Middle frontal gyrus (tissue), 1 donor: ENCODE results near the gene HLF.

Experiments used
- DNase-seq: peaks from one replicate; pipeline ENCODE4 v3.0.0-alpha.2; 2015; ENCODE audit warnings: low spot score; ENCODE audit errors: extremely low spot score

The HLF gene, protein sequence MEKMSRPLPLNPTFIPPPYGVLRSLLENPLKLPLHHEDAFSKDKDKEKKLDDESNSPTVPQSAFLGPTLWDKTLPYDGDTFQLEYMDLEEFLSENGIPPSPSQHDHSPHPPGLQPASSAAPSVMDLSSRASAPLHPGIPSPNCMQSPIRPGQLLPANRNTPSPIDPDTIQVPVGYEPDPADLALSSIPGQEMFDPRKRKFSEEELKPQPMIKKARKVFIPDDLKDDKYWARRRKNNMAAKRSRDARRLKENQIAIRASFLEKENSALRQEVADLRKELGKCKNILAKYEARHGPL

DNA sequence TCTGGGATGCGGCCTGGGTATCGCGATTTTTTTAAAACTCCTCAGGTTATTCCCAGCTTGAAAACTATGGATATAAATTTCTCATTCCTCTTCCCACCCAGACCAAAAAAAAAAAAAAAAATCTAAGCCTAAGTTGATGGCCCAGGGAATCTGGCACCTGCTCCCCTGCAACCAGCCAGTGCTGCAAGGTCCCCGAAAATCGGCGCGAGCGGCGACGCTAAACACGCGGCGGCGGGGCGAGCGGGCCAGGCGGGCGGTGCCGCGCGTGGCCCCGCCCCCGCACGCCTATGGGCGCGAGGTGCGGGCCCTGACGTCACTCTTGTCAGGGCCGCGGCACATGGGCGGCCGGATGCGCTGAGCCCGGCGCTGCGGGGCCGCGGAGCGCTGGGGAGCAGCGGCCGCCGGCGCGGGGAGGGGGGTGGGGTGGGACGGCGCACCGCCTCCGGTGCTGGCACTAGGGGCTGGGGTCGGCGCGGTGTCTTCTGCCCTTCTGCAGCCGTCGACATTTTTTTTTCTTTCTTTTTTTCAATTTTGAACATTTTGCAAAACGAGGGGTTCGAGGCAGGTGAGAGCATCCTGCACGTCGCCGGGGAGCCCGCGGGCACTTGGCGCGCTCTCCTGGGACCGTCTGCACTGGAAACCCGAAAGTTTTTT is at the start of gene HLF:
HLF (plus strand) TSS at position 316 of the 654 bp plus-strand sequence. CDS start 525 bp downstream, outside the sequence.
- peak; percentile 85 for DNase-seq

DNA sequence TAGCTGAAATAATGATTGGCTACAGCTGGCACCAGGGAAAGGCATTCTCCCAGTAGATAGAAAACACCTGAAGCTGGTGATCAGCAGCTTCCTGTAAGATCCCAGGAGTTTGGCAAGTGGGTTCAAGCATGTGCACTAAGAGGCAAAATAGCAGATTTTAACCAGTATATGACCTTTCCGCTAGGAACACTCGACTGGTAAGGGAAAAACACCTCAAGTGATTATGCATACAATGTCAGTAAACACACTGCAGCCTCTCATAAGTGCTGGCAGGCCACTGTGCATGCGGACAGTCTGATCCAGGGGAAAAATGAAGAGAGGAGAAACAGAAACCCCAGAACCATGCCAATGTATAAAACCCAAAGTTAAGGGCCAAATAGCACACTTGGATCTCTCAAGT is 49.0 kb upstream of the HLF start:
- DNase-seq: no peak

DNA sequence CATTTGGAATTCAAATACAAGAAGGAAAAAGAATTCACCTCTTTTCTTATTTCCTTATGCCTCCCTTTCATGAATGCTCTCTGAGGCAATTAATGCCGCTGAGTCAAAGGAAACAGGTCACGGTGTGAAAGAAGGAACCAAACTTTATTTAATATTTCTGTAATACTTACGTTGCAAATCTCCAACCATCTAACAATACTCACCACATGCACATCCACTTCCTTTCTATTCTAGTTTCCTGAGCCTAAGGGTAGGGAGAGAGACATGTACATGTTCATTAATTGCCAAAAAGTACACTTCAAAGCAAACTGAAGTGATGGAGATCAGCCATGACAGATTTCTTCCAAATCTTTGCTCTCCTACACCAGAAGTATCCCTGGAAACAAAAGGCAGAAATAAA is 47.9 kb upstream of the HLF start:
- DNase-seq: no peak

DNA sequence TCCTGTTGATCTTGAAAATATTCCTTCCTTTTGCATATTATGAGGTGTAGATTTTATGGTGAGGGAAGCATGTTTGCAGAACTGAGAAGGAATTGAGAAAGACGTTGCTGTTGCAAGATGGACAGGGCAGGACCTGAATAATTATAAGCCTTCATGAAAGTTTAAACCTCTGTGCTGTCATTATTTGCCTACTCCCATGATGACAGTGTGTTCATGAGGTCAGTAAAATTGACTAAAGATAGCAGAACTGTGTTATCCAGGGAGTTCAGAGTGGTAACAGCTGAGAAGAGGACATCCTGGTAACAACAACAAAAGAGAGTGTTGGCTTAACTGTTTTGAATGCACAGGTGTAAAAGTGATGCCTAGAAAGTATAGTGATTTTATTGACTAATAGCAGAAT is 45.3 kb upstream of the HLF start:
- DNase-seq: no peak

DNA sequence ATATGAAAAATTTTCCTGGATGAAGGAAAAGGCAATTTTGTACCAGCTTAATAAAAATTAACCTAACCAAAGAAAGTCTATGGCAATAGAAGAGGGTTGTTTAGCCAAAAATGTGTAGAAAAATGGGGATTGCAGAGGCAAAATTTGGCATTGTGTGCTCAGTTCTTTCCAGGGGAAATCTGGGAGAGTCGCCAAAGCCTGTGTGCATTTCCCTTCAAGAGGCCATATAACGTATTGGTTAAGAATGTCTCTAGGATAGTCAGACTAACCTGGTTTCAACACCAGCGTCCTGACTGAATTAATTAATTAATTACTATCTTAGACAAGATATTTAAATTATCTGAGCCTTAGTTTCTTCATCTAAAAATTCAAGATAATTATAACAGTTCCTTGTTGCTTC is 44.8 kb upstream of the HLF start:
- no peak for DNase-seq

DNA sequence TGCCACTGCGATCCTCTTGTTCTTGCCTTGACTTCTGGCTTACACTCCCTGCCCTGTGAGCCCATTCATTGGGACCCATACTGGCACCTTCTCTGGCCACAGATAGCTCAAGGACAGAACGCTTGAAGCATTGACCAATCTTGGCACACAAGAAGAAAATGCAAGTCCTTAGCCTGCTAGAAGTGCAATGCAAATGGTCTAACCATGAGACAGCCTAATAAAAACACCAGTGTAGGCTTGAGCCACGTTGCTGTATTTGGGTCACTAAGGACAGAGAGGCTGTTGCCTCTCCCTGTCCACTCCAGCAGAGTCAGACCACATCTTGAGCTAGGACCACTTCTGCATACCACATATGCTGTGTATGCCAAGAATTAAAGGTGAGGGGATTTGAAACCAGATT is 41.2 kb upstream of the HLF start:
- DNase-seq: no peak

DNA sequence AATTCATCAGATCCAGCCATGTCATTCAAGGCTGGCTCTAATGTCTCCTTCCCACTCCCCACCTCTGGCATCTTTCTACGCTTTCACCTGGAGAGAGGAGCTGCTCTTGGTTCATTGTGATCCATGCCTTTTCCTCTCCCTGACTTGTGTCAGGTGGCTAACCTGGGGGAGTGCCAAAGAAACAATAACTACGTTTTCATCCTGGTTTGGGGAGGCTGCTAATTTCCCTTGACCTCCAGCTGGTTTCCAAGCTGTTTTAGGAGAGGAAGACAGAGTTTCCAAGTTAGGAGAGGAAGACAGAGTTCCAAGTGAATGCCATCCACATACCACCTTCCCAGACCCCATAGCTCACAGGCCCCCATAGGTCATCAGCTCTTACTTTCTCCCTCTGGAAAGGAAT is 40.0 kb upstream of the HLF start:
- no peak for DNase-seq

DNA sequence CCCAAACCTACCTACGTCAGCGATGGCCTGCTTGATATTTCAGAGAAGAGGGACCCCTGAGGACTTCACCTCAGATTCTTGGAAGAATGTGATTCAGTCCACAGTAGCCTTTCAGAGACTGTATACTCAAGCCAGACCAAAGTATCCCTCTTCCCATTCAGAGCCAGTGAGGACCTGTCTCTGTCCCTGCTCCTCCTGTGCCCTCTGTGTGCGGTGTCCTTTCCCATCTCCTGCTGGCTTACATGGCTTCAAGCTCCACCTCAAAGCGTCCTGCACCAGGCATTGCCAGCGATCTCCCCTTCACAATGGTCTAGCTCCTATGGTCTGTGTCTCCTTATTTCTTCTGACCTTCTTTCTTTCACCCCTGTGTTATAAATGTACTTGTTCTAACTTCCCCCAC is 39.5 kb upstream of the HLF start:
- no peak for DNase-seq

DNA sequence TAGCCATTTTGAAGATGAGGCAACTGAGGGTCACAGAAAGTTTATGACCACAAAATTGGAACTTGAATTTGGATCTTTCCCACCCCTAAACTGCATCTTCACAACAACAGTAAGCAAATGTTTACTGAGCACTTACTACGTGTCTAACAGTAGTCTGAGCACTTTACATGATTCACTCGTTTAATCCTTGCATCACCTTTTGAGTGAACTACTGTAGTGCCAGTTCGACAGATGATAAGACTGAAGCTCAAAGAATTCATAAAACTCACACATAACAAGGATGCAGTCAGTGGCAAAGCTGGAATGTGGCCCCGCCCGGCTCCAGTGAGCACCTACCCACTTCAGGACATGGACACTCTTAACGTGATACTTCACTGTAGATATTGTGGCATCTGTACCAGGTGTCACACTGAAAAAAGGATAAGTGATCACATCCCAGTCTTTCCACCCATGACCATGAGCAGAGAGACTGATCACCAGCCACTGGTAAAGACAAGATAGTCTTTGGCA is 36.0 kb upstream of the HLF start:
- no peak for DNase-seq

DNA sequence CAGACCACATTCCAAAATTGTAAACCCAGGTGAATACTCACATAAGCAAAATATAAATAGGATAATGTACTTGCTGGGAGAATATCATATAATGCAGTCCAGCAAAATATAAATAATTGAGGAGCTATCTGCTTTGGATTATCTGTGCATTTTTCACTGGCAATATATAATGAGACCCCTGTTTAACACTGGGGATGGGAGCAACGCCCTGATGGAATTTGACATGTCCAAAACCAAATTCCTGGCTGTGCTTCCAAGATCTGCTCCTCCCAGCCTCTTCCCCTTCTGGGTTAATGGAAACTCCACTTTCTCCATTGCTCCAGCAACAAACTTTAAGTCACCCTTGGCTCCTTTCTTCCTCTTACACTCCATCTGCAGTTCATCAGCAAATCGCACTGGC is 35.5 kb upstream of the HLF start:
- DNase-seq: no peak

DNA sequence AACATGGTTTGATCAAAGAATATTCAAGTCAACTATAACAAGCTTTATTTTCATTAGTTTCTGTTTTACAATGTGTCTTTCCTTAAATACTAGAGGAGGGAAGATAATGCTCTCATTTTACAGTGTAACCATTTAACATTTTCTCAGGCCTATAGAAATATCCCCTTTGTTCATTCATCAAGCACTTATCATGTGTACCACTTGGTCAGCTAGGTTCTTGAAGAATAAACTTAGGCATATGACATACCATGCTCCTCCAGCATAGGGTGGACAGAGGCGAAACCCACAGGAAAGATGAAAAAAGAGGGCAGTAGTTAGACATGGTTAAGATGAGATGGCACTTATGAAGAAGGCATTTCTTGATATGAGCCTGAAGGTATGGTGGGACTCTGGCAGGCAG is 34.0 kb upstream of the HLF start:
- no peak for DNase-seq

DNA sequence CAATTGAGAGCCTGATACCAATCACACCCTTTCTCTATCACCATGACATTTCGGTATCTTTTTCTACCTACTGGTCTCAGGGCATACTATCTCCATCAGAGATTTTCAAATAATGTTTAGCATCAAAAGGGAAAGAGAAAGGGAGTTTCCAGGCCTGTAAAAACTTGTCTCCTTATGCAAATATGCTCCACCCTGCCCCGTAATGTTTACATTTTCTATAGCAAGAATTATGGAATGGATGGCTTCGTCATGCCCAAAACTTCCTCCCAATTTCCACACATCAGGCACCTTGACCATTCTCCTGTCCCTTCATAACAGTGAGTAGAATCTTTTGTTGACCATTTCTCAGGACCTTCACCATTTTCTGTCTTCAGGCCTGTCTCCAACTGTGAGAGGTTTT is 30.9 kb upstream of the HLF start:
- no peak for DNase-seq

DNA sequence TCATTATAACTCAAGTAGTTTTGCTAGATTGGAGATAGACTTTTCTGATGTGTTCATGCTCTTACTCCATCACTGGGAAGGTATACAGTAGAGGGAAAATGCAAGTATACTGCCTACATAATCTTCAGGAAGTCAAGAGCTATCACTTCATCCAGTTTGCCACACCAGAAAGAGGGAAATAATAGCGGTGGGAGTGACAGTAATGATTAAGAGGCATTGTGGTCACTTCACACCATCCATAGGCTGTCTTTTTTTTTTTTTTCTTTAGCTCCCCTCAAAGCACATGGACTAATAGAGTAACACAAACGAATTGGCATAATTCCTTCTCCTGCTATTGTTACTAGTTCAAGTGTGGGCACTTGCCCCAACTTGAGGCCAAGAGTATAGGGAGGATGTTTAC is 28.4 kb upstream of the HLF start:
- no peak for DNase-seq

DNA sequence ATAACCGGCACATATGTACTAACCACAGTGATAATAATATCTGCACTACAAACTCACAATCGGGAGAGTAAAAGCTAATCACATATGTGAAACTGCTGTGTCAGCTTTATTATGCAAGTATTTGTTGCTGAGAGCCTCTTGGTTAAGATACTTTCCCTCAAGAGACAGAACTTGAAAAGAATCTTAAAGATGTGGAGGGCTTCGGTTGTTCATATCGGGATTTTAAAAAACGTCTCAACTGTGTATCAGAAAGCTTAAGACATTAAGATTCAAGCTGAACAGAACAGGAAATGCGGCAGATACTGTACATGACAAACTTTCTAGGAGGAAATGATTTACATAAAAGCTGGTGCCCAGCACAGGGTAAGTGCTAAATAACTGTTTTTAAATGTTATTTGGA is 27.5 kb upstream of the HLF start:
- DNase-seq: no peak

DNA sequence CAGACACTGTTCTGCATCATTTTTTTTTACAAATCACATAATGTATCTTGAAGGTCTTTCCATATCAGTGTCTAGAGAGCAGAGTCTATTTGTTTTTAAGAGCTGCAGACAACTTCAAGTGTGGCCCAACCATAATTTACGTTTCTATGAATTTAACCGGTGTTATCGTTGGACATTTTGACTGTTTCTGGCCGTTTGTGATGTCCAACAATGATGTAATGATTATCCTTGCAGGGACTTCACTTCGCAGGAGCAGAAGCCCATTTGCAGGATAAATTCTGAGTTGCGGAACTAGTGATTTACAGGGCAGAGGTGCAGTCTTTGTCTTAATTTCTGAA is 26.9 kb upstream of the HLF start:
- no peak for DNase-seq

DNA sequence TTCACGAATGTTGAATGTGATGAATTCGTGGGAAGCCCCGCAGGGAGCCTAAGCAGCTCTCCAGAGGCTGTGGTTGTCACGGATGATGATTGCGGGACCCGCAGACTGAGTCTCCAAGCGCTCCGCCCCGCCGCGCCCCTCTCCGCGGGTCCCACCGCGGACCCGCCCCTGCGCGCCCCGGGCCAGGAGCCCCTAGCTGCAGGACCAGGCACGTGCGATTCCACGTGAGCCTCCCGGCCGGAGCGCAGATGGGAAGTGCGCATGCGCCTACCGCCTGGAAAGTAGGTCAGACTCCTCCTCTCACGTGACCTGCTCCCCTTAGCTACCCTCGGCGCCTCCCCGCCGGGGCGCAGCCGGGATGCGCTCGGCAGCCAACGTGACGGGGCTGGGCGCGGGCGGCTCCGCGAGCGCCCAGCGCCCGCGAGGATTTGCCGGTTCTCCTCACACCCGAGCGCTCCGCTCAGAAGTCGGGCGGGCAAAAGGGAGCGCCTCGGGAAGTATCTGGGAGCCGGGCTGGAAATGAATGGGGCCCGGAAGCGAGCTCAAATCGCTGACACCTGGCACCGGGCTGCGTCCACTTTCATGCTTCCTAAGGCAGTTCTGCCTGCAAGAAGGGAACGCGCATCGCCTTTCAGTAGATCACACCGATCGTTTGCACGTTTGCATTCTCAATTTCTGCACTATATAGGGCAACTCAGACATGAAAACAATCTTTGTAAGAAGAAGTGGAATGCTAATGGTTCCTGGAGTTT is 26.4 kb upstream of the HLF start:
- peak; percentile 94 for DNase-seq

DNA sequence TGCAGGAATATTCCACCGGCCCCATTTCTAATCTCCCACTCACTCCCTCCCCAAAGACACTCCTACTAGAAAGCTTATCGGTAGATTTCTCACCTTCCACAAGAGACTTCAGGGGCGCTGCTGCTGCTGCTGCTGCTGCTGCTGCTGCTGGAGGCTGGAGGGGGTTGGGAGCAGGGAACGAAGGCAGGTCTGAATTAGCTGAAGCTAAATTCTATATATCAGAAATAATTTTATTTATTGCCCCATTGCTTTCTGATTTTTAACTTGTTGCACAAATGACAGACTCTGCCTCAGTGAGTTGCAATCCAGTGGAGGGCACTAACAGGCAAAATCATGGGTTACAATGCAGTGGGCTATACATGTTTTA is 25.8 kb upstream of the HLF start:
- DNase-seq: no peak

DNA sequence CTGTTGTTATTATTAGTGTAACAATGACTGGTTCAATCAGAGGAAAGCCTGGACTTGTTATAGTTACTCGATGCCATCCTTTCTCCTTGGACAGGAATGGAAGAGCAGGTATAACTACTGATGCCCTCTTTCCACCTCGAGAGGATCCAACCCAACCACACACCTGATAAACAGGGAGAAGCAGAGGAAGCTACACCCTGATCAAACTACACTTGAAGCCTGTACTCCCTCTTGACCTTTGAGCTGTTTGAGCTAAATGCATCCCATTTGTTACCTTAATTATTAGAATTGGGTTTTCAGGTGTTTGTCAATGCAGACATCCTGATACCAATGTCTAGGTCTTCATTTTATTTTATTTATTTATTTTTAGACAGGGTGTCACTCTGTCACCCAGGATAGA is 23.7 kb upstream of the HLF start:
- DNase-seq: no peak

DNA sequence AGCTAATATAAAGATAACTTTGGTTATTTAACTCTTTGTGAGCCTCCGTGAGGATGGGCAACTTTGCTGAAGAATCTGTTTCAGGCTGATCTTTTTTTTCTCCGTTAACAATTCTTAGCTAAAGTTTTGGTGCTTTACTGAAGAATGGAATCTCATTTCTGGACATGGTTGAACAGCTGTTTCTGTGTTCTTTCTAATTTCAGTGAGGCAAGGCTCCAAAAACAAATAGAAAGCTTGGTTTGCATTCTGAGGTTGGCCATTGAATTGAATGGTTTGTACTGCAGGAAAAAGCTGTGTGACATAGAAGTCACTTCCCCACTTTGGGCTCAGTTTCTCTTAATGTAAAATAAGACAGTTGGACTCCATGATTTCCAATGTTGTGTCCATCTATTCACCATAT is 22.3 kb upstream of the HLF start:
- no peak for DNase-seq

DNA sequence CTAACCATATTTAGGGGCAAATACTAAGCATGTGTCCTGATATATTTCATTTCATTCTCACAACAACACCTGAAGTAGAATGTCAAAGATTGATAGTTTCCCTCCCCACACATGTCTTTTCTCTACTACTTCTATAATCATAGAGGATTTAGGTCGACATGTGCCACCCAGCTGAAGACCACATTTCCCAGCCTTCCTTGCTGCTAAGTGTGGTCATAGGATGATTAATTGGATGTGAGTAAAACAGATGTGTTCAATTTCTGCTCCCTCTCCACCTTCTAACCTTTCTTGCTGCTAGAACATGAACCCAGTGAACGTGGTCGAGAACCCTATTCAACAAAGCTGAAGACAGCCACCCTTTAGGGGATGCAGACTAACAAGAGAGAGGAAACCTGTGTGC is 18.8 kb upstream of the HLF start:
- DNase-seq: no peak

DNA sequence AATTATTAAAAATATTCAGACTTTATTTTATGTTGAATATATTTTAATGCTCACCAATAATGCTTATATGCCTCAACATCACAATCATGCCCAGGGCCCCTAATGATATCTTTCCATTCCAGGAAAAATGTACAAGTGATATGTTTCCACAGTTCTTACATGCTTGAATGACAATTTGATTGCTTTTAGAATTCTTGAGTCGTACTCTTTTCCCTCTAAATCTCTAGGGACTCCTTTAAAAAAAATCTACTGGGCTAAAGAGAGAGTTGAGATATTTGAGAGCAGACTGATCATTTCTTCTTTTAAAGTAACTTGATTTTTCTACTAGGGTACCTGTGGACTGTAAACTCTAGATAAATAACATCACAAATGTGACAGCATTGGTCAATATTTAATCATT is 18.2 kb upstream of the HLF start:
- no peak for DNase-seq

DNA sequence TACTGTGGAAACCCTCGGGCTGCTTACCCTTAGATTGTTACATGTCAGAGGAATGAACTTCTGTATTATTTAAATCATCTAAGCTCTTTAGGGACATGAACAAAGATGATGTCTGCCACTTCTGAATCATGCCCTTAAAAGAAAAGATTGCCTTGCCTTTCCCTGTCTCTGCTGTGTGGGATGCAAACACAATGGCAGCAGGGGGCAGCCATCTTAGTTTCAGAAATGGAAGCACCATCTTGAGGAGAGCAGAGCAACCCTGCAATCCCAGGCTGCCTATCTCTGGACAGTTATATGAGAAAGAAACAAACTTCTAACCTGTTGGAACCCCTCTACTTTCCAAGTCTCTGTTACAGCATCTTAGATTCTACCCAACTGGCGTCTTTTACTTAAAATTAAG is 16.7 kb upstream of the HLF start:
- DNase-seq: no peak

DNA sequence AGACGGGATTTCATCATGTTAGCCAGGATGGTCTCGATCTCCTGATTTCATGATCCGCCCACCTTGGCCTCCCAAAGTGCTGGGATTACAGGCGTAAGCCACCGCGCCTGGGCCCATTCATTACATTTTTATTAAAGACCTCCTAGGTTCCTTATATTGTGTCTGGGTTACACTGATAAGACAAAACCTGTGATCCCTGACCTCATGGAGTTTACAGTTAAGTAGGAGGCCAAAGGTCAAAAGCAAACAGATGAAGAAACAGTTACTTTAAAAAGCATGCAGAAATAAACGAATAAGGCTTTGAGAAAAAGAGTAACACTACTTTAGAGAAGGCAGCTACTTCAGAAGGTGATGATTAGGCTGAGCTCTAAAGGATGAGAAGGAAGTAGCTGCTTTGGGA is 14.9 kb upstream of the HLF start:
- no peak for DNase-seq
